Measurements from ENCODE around the gene PALM2AKAP2.

GRCh38 chr9:109745335-109746283 is 34.4 kb upstream of the PALM2AKAP2 start:
- no peak for TF ChIP-seq POLR2A (IDR thresholded peaks at IDR 0.05)
- no peak for TF ChIP-seq CTCF (IDR thresholded peaks at IDR 0.05)
